HG02763 (cell line): ENCODE measurements around the gene SDS.
"Not testable (repeated sequence)": the region's sequence is repeated elsewhere in the genome, so short reads cannot be mapped to it uniquely, and the experiment has no call there.

Experiments used
- ATAC-seq: cut with Tn5 transposase; IDR thresholded peaks from one replicate; pipeline ENCODE4 v1.9.1; 2021; ENCODE audit warnings: mild to moderate bottlenecking, moderate library complexity; ENCODE audit not compliant: unreplicated experiment

The SDS gene

DNA sequence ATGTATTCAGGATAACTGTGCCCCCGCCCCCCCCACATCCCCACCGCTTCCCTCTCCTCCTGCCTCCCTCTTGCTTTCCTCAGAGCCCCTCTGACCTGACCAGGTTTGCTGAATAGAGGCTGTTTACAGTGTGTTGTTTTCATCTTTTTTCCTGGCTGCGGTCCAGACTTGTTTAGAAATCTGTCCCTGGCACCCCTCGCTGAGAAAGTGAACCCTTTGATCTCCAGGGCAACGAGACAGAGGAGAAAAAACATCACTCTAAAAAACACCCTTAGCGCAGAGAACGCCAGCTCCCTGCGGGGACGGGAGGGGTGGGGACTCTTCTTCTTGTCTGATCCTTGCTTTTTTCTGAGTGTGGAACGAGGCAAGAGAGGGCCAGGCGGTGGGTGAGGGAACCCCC, 22.5 kb downstream of the SDS start:
- ATAC-seq = no peak

DNA sequence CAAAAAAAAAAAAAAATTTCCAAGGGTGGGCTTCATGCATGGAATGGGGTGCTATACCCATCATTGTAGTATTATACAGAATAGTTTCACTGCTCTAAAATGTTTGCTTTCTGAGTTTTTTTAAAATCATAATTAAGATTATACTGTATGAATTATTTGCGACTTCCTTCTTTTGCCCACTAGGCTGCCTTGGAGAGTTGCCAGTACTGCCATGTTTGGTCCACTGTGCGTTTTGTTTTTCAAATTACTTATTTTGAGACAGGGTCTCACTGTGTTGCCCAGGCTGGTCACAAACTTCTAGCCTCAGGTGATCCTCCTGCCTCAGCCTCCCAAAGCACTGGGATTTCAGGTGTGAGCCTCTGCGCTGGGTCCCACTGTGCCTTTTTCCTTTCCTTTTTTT, 25.4 kb downstream of the SDS start:
- no peak for ATAC-seq

GRCh38 chr12:113374823-113375428, 28.8 kb downstream of the SDS start:
- ATAC-seq = no peak

DNA sequence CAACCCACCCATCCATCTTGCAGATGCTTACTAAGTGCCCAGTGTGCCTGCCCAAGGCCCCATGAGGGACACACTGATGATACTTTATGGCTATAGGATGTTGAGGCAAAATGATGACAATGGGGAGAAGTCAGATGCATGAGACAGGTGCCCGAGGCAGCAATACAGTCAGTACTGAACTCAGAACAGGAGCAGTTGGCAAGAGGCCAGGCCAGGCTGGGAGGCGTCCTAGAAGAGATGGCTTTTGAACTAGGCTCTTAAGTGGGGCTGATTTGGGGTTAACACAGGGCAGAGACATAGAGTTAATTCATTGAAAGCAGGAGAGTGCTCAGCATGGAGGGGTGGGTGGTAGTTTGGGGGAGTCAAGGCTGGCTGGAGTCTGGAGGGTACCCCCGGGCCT, 29.7 kb downstream of the SDS start:
- no peak for ATAC-seq

- no peak for ATAC-seq
These were observed 30.2 kb downstream of the SDS start for GRCh38 chr12:113373440-113373839.

DNA sequence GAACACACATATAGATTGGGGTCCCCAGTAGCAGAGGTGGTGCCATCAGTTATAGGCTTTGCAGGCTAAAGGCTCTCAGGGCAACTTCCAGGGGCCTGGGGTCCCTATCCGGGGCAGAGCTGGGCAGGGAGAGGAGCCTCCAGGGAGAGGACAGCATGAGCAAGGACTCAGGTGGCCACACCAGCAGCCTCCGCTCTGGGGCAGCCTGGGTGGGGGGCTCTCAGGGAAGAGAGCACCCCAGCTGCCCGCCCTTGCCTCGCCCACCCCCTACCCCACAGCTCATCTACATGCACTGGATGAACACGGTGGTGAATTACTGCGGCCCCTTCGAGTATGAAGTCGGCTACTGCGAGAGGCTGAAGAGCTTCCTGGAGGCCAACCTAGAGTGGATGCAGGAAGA, 31.3 kb downstream of the SDS start:
- no peak for ATAC-seq

- ATAC-seq = no peak
These were observed 31.9 kb downstream of the SDS start for GRCh38 chr12:113371808-113372207.

GRCh38 chr12:113370923-113371682, 32.6 kb downstream of the SDS start:
- no peak for ATAC-seq

GRCh38 chr12:113369391-113369985, 34.2 kb downstream of the SDS start:
- ATAC-seq = no peak

- ATAC-seq = no peak
These were observed 35.4 kb downstream of the SDS start for GRCh38 chr12:113368331-113368730.

GRCh38 chr12:113366827-113367226, 36.9 kb downstream of the SDS start:
- ATAC-seq = no peak

- ATAC-seq = no peak
These were observed 37.9 kb downstream of the SDS start for GRCh38 chr12:113365639-113366395.

DNA sequence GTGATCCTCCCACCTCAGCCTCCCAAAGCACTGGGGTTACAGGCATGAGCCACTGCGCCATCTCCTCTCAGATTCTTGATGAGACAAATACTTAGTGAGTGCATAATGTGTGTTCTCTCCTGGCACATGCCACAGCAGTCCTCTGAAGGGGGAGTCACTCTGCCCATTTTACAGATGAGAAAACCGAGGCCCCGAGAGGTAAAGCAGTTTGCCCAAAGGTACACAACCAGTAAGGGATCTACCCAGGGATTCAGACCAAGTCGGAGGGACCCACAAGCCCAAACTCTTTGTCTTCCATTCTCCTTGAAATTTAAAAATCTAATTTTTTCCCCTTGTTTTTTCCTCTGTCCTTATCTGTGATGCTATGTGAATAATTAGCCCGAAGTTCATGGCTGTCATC, 39.0 kb downstream of the SDS start:
- ATAC-seq = no peak

- ATAC-seq = no peak
These were observed 41.9 kb downstream of the SDS start for GRCh38 chr12:113361574-113362370.

- ATAC-seq = no peak
These were observed 43.5 kb downstream of the SDS start for GRCh38 chr12:113359939-113360748.

DNA sequence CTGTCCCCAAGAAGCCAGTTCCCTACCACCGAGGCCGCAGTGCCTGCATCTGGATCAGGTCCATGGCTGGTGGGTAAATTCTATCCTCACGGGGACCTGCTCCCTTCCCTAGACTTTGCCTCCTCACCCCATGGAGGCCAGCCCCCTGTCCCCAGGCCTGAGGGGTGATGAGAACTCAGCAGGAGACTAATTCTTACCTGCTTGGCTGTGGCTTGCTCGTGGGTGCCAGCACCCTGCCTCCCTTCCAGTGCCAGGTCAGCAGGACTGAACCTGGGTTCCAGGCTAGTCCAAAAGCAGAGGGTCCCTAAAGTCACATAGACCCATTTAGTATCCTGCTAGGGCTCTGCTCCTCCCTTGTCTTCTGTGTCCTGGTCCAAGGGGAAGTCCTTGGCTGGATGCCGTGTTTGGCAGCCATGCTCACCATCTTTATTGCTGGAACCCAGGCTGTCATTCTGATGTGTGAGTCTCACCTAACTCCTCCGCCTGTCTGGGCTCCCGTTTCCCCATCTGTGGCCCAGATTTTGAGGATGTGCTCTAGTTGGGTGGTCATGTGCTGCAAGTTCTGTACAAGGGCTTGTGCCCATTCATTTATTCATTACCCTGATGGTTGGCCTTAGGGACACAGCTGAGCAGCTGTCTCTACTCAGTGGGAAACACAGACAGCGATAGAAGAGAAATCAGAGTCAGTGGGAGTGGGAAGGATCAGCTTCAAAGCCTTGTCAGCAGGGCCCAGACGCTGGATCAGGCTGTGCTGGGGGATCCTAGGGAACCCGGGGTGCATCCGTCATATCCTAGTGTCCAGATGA, 44.4 kb downstream of the SDS start:
- ATAC-seq = no peak

DNA sequence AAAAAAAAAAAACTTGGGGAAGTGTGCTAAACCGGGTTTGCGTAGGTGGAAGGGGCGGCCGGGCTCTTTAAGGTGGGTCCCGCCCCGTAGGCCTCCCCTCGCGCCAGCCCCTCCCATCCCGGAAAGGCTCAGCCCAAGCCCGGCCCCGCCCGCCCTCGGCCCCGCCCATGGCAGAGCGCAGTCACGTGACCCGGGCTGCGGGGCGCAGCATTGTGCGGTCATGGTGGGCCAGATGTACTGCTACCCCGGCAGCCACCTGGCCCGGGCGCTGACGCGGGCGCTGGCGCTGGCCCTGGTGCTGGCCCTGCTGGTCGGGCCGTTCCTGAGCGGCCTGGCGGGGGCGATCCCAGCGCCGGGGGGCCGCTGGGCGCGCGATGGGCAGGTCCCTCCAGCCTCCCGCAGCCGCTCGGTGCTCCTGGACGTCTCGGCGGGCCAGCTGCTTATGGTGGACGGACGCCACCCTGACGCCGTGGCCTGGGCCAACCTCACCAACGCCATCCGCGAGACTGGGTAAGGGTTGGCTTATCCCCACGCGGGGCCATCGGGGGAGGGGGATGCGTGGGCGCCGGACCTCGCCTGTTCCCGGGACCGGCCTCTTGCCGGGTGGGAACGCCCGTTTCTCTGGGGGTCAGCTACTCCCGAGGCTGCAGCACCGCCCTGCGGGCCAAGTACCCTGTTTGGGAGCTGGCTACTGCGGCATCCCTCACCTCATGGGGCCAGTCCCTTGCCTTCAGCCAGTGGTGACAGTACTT, 45.1 kb downstream of the SDS start, which contains the start of gene PLBD2:
PLBD2 (plus strand) TSS at position 207 of the 752 bp plus-strand sequence; CDS start at position 221, 14 bp downstream.
- ATAC-seq = peak; percentile 92

DNA sequence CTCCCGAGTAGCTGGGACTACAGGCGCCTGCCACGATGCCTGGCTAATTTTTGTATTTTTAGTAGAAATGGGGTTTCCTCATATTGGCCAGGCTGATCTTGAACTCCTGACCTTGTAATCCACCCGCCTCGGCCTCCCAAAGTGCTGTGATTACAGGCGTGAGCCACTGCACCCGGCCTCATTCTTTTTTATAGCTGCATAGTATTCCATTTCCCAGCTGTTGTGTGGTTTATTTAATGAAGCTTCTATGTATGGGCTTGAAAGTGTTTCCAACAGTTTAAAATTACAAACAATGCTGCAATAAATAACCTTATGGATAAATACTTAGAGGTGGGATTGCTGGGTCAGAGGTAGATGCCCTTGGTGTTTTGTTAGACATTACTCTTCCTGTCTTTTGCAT, 49.5 kb downstream of the SDS start:
- not testable (repeated sequence) for ATAC-seq
